PC-3 (cell line): ENCODE measurements around the gene NEGR1.

Experiments
- EZH2 ChIP-seq: fragments of 300-600 bp; sonication (generic); IDR thresholded peaks from one replicate; pipeline ENCODE4 v1.6.1; 2017; ENCODE audit warnings: antibody characterized with exemption, mild to moderate bottlenecking, low read length; ENCODE audit not compliant: unreplicated experiment
- EZH2phosphoT487 ChIP-seq: fragments of 300-600 bp; sonication (generic); IDR thresholded peaks from 2 replicates; pipeline ENCODE4 v1.6.1; 2018; ENCODE audit warnings: mild to moderate bottlenecking, antibody characterized with exemption, low read length, borderline replicate concordance
- TF ChIP-seq, protein P1 (sequence below): fragments of 300-600 bp; sonication (generic); conservative IDR thresholded peaks from 2 replicates; pipeline ENCODE4 v1.5.1; 2017; ENCODE audit warnings: antibody characterized with exemption, low read depth, mild to moderate bottlenecking, low read length

DNA sequence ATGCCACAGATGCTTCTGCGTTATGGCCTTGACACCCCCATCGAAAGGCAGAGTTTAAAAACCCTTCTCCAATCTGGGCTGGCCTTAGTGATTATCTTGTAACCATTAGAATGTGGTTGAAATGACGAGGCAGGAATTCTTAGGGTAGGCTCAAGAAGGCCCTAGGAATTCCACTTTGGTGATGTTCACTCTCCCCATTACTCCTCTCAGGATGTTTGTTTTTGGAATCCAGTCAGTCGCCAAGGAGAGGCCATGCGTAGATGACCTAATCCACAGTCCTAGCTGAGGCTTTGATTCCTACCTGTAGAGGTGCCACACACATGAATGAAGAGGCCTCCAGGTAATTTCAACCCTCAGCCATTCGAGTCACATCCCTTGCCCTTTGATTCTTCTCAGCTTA lies 318.2 kb downstream of the NEGR1 start:
- TF ChIP-seq, protein P1, sequence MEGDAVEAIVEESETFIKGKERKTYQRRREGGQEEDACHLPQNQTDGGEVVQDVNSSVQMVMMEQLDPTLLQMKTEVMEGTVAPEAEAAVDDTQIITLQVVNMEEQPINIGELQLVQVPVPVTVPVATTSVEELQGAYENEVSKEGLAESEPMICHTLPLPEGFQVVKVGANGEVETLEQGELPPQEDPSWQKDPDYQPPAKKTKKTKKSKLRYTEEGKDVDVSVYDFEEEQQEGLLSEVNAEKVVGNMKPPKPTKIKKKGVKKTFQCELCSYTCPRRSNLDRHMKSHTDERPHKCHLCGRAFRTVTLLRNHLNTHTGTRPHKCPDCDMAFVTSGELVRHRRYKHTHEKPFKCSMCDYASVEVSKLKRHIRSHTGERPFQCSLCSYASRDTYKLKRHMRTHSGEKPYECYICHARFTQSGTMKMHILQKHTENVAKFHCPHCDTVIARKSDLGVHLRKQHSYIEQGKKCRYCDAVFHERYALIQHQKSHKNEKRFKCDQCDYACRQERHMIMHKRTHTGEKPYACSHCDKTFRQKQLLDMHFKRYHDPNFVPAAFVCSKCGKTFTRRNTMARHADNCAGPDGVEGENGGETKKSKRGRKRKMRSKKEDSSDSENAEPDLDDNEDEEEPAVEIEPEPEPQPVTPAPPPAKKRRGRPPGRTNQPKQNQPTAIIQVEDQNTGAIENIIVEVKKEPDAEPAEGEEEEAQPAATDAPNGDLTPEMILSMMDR = no peak
- TF ChIP-seq EZH2phosphoT487 (no peak), EZH2 (no peak)
